Cardiac fibroblast (primary cell): ENCODE measurements around the gene GNAS-AS1.
"Not testable (repeated sequence)": the region's sequence is repeated elsewhere in the genome, so short reads cannot be mapped to it uniquely, and the experiment has no call there.

Experiments
- DNase-seq, 2 donors: peaks; one replicate each; pipeline versions ENCODE4 v3.0.0 to v3.0.0-alpha.2; 2010; ENCODE audit warnings: low read depth in 2 of 2
- H3K4me3 ChIP-seq, 2 donors: replicated peaks in 1 of 2; 1 replicate in 1 of 2; 2 replicates in 1 of 2; pipeline ENCODE4 v1.5.1; 2011; ENCODE audit warnings: low read depth in 2 of 2, low read length in 2 of 2, mild to moderate bottlenecking in 2 of 2, moderate library complexity in 1 of 2
- TF ChIP-seq, protein P1 (sequence below): IDR thresholded peaks from one replicate; pipeline ENCODE4 v1.5.1; 2011; ENCODE audit warnings: low read depth, mild to moderate bottlenecking, low read length, inconsistent platforms

Gene GNAS-AS1

DNA sequence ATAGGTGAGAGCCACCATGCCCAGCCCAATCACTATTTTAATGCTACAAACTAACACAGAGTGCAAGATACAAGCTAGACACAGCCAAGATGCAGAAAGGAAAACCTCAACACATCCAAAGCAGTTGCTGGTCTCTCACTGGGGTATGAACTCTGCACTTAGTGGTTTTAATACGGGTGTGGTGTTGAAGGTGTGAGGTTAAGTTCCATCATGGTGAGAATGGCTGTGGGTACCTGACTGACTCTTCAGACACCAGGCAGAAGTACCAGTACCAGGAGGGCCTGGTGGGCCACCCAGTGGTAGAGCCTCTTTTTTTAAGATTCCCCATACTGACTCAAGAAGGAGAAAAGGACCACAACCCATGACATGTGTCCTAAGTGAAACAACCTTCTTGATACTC lies 13.0 kb downstream of the GNAS-AS1 start:
- H3K4me3 ChIP-seq = no peak overlapping the region
- no peak for DNase-seq
- TF ChIP-seq, protein P1, sequence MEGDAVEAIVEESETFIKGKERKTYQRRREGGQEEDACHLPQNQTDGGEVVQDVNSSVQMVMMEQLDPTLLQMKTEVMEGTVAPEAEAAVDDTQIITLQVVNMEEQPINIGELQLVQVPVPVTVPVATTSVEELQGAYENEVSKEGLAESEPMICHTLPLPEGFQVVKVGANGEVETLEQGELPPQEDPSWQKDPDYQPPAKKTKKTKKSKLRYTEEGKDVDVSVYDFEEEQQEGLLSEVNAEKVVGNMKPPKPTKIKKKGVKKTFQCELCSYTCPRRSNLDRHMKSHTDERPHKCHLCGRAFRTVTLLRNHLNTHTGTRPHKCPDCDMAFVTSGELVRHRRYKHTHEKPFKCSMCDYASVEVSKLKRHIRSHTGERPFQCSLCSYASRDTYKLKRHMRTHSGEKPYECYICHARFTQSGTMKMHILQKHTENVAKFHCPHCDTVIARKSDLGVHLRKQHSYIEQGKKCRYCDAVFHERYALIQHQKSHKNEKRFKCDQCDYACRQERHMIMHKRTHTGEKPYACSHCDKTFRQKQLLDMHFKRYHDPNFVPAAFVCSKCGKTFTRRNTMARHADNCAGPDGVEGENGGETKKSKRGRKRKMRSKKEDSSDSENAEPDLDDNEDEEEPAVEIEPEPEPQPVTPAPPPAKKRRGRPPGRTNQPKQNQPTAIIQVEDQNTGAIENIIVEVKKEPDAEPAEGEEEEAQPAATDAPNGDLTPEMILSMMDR = no peak

DNA sequence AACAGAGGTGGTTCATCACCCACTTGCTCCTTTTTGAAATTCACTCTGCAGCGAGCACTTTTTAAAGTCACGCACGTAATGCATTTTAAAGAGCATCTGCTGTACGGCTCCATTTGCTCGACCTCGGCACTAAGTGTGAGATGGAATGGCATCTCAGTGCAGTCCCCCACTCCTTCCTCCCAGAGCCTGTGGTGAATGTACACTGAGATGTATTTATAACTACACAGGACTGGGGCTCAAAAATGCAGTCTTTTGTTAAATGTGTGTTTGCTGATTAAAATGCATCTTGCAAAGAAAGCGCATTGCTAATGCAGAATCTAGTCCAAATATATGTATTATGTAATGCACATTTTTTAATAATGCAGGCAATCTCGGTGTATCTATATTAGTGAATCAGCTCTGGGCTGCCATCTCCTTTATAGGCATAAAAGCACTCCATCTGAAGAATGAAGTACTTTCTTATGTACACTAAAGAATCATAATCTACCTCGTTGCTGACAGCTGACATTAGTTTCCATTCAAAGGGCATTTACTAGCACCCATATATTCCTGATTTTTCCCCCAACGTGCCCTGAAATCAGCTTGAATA lies 14.0 kb downstream of the GNAS-AS1 start:
- TF ChIP-seq, protein P1 = no peak
- H3K4me3 ChIP-seq = no peak overlapping the region
- no peak for DNase-seq

DNA sequence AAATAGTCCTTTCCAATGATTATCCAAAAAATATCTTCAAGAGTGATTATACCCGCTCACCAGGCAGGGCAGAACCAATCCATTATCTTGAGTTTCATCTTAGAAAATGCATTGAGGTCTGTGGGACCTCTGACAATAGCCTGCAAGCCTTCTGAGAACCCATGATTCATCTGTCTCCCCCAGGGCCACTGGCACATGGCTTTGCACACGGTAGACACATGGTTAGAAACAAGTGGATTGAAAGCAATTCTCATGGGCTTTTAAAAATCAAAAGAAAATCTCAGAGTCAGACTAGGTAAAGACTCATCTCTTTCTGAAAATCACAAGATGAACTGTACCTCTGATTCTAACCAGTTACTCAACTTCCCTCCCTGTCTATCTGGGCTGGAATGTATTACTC lies 15.5 kb downstream of the GNAS-AS1 start:
- no peak overlapping the region for H3K4me3 ChIP-seq
- TF ChIP-seq, protein P1 = no peak
- DNase-seq = no peak

DNA sequence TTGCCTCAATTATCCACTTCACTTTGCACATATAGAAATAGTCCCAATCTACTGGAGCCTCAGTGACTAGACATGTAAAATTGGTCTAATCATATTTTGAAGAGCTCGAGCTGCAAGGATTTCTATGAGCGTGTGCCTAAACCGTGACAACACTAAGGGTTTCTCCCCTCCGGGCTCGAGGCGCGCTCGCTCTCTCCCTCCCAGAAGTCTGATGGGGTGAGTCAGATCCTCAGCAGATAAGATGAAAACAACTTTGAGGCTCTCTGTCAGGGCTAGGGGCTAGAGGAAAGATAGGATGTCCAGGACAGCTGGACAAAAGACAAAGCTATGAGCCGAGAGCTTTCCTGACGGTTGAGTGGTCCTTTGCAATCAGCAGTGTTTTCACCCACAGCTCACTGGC lies 16.8 kb downstream of the GNAS-AS1 start:
- H3K4me3 ChIP-seq = no peak overlapping the region
- TF ChIP-seq, protein P1 = no peak
- no peak for DNase-seq

DNA sequence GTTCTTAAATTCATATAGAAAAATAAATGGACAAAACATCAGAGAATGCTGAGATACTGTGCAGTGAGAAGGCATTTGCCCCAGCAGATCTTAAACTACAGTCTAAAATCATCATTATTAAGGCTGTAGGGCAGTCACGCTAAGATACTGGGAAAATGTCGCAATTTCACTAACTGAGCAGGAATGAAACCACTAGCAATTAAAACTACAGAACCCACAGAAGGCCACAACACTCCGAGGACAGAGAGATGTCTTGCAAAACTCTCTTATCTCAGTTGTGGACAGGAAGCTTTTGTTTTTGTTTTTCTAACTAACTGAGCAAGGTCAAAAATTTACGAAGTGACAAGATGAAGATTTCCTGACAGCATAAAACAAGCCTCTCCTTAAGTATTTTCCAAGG lies 18.2 kb downstream of the GNAS-AS1 start:
- H3K4me3 ChIP-seq = no peak overlapping the region
- TF ChIP-seq, protein P1 = no peak
- peak in 1 of 2 donors; percentile 27 for DNase-seq

DNA sequence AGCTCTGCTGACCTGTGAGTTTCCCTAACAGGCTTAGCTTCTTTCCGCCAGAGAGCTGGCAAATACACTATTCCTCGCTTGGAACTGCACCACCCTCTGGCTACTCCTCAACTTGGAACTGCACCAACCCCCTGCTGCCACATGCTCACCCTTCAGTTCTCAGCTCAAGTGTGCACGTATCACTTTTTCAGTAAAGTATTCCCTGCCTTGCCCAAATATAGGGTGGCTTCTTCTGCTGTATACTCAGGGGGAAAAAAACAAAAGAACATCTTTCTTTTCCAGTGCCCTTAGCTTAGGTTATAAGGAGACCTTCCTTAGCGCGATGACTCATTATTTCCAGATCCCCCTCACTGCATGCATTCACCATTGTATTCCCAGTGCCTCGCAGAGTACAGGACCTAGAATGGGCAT lies 21.2 kb downstream of the GNAS-AS1 start:
- peak in 1 of 2 donors; percentile 26 for DNase-seq
- H3K4me3 ChIP-seq = no peak overlapping the region
- TF ChIP-seq, protein P1 = no peak

DNA sequence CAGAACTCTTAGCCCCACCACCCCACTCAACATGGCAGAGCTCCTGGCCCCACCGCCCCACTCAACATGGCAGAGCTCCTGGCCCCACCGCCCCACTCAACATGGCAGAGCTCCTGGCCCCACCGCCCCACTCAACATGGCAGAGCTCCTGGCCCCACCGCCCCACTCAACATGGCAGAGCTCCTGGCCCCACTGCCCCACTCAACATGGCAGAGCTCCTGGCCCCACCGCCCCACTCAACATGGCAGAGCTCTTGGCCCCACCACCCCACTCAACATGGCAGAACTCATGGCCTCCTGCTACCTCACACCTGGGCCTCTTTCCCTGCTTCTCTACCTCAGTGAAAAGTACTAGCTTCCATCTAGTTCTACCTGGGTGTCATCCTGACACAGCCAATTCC lies 21.9 kb downstream of the GNAS-AS1 start:
- not testable (repeated sequence) for H3K4me3 ChIP-seq, DNase-seq
